IMR-90 (cell line): ENCODE data around the gene LYPD6B.

Experiments used
- BHLHE40 ChIP-seq: fragments of 150-350 bp; IDR thresholded peaks from 2 replicates; pipeline ENCODE4 v1.6.1; 2016; ENCODE audit warnings: mild to moderate bottlenecking, low read depth, low read length
- CEBPB ChIP-seq: IDR thresholded peaks from 2 replicates; pipeline ENCODE4 v1.6.1; 2012; ENCODE audit warnings: low read depth, low read length, improper control_type of control experiment
- CHD1 ChIP-seq: IDR thresholded peaks from 2 replicates; pipeline ENCODE4 v1.6.1; 2012; ENCODE audit warnings: low read depth, low read length, improper control_type of control experiment
- FOS ChIP-seq: fragments of 150-350 bp; IDR thresholded peaks from 2 replicates; pipeline ENCODE4 v1.6.1; 2016; ENCODE audit warnings: low read depth, low read length
- MAFK ChIP-seq: IDR thresholded peaks from 2 replicates; pipeline ENCODE4 v1.6.1; 2012; ENCODE audit warnings: low read depth, low read length, improper control_type of control experiment
- MAZ ChIP-seq: IDR thresholded peaks from 2 replicates; pipeline ENCODE4 v1.6.1; 2012; ENCODE audit warnings: low read depth, mild to moderate bottlenecking, low read length, improper control_type of control experiment, moderate library complexity, borderline replicate concordance
- MXI1 ChIP-seq: IDR thresholded peaks from 2 replicates; pipeline ENCODE4 v1.6.1; 2012; ENCODE audit warnings: low read depth, mild to moderate bottlenecking, low read length, moderate library complexity, borderline replicate concordance
- POLR2A ChIP-seq: IDR thresholded peaks from 2 replicates; pipeline ENCODE4 v1.6.1; 2012; ENCODE audit warnings: mild to moderate bottlenecking, low read depth, low read length
- RAD21 ChIP-seq: IDR thresholded peaks from 2 replicates; pipeline ENCODE4 v1.6.1; 2012; ENCODE audit warnings: low read length, improper control_type of control experiment
- RFX5 ChIP-seq: IDR thresholded peaks from 2 replicates; pipeline ENCODE4 v1.8.0; 2012; ENCODE audit warnings: low read depth, mild to moderate bottlenecking, low read length, moderate library complexity
- SMC3 ChIP-seq: fragments of 150-350 bp; IDR thresholded peaks from 2 replicates; pipeline ENCODE4 v1.6.1; 2016; ENCODE audit warnings: low read depth, mild to moderate bottlenecking, antibody characterized with exemption, low read length, moderate library complexity
- TF ChIP-seq, protein P1 (sequence below): conservative IDR thresholded peaks from 2 replicates; pipeline ENCODE4 v1.5.1; 2012; ENCODE audit warnings: mild to moderate bottlenecking, low read depth, low read length, improper control_type of control experiment
- TF ChIP-seq, protein P2 (sequence below): fragments of 150-350 bp; IDR thresholded peaks from 2 replicates; pipeline ENCODE4 v1.6.1; 2017; ENCODE audit warnings: mild to moderate bottlenecking, antibody characterized with exemption, low read length, low read depth

DNA sequence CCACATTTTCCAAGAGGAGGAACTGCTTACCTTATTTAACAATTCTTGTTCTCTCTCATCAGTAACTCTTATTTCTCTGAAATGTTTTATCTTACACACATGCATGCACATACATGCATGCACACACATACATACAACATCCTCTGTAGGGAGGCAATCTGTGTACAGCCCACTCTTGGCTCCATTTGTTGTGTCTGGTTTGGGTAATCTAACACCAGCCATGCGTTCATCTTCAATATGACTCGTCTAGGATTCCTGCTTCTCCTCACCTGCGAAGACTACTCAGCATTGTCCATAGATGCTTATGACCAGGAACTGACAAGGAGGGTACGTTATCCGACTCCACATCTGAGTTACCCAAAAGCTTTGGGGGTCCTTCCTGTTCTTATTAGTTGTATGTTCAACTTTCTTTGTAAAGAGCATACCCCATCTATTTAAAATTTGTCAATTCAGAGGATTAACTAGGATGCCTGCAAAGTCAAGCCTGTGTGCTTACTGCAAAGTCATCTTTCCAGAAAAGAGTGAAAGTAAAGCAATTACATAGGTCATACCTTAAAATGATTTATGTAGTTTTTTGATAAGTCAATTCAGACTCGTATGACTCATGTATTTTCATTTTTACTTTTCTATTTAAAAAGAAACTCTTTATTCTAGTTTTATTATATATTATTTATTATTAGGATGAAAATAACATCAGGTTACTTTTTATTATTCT is 18.2 kb downstream of the LYPD6B start:
- TF ChIP-seq MAZ, result no peak
- TF ChIP-seq RFX5, result no peak
- TF ChIP-seq, protein P1, sequence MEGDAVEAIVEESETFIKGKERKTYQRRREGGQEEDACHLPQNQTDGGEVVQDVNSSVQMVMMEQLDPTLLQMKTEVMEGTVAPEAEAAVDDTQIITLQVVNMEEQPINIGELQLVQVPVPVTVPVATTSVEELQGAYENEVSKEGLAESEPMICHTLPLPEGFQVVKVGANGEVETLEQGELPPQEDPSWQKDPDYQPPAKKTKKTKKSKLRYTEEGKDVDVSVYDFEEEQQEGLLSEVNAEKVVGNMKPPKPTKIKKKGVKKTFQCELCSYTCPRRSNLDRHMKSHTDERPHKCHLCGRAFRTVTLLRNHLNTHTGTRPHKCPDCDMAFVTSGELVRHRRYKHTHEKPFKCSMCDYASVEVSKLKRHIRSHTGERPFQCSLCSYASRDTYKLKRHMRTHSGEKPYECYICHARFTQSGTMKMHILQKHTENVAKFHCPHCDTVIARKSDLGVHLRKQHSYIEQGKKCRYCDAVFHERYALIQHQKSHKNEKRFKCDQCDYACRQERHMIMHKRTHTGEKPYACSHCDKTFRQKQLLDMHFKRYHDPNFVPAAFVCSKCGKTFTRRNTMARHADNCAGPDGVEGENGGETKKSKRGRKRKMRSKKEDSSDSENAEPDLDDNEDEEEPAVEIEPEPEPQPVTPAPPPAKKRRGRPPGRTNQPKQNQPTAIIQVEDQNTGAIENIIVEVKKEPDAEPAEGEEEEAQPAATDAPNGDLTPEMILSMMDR, result no peak
- no peak for TF ChIP-seq POLR2A
- no peak for TF ChIP-seq SMC3
- TF ChIP-seq, protein P2, sequence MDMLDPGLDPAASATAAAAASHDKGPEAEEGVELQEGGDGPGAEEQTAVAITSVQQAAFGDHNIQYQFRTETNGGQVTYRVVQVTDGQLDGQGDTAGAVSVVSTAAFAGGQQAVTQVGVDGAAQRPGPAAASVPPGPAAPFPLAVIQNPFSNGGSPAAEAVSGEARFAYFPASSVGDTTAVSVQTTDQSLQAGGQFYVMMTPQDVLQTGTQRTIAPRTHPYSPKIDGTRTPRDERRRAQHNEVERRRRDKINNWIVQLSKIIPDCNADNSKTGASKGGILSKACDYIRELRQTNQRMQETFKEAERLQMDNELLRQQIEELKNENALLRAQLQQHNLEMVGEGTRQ, result no peak
- no peak for TF ChIP-seq RAD21
- TF ChIP-seq MXI1, result no peak
- no peak for TF ChIP-seq BHLHE40
- no peak for TF ChIP-seq CHD1
- no peak for TF ChIP-seq CEBPB
- no peak for TF ChIP-seq FOS
- TF ChIP-seq MAFK, result no peak
